ENCODE results near the gene TLNRD1.
"Not testable (repeated sequence)": the region's sequence is repeated elsewhere in the genome, so short reads cannot be mapped to it uniquely, and the experiment has no call there.

TLNRD1 gene

DNA sequence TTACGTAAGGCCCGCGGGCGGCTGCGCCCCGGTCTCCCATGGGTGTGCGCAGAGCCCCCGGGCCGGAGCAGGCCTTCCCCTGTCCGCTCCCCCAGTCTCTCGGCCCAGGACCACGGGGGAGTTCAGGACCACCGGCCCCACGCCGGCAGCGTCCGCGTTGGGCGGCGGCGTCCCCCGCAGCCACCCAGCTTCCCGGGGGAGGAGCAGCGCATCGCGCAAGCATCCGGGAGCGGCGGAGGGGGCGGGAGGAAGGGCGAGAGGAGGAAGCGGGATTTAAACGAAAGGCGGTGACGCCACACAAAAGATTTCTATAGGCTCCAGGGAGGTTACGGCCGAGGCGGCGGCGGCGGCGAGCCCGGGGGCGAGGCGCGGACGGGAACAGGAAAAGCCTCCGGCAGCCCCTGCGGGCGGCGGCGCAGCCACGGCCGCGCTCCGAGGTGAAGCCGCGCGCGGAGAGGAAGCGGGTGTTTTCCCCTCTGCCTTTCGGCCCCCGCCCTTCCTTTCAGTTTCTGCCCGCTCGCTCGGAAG, at the start of gene TLNRD1:
TLNRD1 (plus strand) TSS at position 300 of the 528 bp plus-strand sequence. CDS start 1,349 bp downstream, outside the sequence.
- DNase-seq, result no peak

DNA sequence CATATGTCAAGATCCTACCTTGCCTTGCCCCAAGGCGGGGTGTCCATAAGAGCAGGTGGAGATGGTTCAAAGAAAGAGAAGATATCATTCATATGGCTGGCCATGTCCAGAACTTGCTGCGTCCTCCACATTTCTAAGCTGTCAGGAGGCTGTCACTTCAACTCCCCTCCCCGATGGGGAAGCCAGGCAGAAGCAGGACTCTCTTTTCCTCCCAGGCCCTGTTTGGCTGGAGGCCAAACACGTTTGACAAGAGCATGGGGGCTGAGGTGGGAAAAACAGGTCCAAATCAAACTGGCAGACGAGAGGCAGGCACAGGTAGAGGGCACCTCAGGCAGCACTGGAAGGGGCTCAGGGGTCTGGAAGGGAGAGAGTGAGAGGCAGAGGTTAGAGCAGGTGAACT, 48.8 kb upstream of the TLNRD1 start:
- DNase-seq, result no peak

DNA sequence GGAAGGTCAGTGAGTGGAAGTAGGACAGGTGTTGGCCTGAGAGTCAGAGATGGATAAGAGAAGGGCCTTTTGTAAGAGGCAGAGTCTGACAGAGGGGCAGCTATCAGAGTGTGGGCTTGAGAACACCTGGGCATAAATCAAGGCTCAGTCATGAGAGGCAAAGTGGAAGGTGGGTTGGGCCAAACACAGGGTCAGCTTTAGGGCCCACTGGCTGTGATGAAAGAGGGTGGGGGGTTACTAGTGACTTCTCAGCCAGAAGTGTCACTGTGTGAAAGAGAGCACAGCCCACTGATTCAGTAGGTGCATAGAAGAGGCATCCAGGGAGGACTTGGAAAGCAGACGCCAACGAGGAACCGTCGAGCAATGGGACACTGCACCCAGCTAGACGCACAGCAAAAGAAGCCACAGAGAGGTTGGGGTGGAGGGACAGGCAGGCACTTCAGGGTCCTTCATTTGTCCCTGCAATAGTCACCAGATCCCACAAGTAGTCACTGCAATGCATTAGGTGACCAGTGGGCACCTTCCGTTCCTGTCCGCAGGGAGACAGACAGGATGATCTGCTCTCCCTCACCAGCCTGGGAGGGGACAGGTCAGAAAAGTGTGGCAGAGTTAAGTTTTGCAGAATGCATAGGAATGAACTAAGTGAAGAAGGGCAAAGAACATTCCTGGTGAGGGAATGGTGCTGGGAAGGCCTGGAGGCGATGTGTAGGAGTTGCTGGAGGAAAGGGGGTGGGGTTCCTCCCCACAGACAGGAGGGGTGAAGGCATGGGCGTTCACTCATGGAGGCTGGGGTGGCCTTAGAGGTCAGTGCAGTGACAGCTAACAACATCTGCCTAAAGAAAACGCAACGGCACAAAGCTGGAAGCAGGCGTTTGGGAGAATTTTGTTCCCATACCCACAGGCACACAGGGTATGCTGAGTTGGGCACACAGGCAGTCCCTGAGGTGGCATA, 47.4 kb upstream of the TLNRD1 start:
- no peak for DNase-seq

DNA sequence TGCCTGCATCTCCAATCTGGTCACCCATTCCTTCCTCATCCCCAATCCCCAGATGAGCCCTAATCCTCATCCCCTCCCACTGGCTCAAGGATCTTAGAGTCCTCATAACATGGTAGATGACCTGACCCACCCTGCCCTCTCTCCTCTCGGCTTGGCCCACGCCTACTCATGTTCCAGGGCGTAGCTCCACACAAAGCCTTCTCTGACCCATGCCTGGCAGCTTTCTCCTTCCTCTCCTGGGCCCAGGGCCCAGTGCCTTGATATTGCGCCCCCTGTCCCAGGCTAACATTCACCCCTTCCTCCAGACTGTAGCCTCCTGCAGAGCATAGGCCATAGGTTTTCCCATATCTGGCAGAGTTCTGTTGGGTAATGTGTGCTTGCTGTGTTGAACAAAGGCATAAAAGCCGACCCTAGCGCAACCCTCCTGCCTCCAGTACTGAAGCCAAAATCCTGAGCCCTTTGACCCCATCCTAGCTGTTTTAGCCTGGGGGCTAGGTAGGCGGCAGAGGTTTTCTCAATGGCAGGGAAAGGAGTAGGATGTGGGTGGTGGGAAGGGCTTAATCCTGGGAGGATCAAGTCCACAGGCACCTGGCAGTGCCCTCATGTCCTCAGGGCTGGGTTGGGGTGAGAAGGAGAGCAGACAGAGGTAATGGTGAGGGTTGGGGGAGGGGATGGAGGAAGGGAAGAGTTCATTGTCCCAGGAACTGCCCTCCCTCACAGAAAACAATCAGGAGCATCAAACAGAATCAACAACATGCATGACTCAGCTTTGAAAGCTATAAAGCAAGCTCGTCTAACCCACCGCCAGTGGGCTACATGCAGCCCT, 46.6 kb upstream of the TLNRD1 start:
- DNase-seq, result no peak

DNA sequence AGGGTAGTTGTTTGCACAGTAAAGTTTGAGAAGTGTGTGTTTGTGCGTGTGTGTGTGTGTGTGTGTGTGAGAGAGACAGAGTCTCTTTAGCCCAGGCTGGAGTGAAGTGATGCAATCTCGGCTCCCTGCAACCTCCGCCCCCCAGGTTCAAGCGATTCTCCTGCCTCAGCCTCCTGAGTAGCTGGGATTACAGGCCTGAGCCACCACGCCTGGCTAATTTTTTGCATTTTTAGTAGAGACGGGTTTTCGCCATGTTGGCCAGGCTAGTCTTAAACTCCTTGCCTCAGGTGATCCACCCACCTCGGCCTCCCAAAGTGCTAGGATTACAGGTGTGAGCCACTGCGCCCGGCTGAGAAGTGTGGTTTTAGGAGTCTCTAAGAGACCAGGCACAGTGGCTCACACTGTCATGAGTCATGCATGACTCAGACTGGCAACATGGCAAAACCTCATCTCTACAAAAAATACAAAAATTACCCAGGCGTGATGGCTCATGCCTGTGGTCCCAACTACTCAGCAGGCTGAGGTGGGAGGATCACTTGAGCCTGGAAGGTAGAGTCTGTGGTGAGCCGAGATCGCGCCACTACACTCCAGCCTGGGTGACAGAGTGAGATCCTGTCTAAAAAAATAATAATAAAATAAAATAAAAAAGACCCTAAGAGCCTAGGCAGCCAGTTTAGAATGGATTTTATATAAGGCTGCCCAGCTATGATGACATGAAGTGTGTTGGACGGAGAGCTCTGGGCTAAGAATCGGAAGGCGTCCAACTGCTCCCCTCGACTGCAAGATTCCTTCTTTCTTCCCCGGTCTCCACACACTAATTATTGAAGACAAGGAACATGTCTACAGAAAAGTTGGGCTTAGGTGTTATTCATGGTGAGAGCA, 44.9 kb upstream of the TLNRD1 start:
- DNase-seq, result not testable (repeated sequence)

DNA sequence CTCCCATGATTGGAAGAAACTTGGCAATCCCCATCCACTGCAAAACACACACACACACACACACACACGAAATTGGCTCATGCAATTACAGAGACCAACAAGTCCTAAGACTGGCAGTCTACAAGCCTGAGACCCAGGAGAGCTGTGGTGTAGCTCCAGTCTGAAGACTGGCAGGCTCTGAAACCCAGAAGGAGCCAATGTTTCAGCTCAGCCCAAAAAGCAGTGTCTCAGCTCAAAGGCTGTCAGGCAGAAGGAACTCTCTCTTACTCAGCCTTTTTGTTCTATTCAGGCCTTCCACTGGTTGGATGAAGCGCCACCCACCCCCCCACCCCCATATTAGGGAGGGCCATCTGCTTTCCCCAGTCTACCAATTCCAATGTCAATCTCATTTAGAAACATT, 43.2 kb upstream of the TLNRD1 start:
- no peak for DNase-seq

DNA sequence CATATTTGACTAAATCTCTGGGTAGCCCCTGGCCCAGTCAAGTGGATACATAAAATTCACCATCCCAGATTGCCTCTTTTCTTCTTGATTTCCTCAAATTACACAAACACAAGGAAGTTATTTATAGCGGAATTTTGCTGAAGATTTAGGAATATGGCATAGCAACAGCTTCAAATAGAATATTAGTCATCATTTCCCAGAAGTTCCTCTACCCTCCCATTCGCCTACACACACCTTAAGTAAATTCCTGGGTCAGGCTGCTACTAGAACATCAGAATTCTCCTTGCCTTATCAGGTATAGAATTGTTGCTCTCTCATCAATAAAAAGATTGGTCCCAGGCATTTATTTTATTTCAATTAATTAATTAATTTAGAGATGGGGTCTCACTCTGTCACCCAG, 42.7 kb upstream of the TLNRD1 start:
- no peak for DNase-seq

DNA sequence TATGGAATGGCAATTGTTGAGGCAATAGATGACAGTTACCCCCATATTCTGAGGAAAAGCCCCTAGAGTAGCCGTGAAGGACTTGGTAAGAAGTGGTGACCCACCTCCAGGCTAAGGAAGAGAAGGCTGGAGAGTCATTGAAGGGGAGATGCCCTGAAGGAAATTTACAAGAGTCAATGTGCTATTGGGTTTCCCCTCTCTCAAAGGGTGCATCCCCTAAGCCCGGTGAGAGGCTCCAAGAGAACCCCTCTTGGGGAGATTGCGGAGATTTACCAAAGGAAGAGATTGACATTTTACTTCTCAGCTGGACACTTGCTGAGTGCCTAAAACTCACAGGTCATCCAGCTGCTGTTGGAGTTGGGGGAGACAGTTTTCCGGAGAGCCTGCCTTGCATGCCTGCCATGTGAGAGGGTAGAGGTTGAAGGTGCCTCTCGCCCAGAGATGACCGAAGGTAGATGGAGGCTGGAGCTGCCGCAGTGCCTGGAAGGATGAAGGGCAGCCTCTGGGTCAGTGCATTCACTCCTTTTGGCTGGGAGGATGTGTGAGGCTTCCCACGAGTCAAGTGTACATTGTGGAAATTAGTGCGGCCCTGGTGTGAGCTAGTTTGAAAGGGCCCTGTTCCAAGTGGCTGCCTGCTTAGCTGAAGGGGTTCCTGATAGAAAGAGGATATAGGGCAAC, 41.8 kb upstream of the TLNRD1 start:
- no peak for DNase-seq

DNA sequence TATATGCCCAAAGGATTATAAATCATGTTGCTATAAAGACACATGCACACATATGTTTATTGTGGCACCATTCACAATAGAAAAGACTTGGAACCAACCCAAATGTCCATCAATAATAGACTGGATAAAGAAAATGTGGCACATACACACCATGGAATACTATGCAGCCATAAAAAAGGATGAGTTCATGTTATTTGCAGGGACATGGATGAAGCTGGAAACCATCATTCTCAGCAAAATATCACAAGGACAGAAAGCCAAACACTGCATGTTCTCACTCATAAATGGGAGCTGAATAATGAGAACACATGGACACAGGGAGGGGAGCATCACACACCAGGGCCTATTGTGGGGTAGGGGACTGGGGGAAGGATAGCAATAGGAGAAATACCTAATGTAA, 35.3 kb upstream of the TLNRD1 start:
- DNase-seq, result not testable (repeated sequence)

DNA sequence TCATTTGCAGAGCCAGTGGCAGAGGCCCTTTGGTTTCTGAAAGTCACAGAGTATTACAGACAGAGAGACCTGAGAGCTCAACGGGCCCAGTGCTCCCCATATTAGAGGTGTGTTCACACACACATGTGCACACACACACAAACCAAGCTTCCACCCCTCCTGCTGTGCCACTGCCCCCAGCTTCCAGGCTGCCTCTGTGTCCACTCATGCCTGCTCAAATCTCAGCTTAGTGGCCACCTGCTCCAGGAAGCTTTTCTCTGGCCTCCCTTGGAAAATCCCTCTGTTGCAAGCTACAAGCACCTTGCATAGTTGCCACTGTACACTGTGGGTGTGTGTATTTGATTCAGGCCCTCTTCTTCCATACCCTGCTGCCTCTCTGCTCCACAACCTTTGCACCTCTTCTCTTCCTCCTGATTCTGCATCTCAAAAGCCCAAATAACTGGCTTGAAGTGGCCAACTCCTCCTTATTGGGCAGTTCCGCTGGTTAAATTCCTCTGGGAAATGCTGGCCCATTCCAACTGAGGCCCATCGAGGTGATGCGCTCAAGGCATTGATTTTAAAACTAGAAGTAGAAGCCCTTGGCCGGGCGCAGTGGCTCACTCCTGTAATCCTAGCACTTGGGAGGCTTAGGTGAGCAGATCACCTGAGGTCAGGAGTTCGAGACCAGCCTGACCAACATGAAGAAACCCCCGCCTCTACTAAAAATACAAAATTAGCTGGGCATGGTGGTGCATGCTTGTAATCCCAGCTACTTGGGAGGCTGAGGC, 34.1 kb upstream of the TLNRD1 start:
- DNase-seq, result no peak

DNA sequence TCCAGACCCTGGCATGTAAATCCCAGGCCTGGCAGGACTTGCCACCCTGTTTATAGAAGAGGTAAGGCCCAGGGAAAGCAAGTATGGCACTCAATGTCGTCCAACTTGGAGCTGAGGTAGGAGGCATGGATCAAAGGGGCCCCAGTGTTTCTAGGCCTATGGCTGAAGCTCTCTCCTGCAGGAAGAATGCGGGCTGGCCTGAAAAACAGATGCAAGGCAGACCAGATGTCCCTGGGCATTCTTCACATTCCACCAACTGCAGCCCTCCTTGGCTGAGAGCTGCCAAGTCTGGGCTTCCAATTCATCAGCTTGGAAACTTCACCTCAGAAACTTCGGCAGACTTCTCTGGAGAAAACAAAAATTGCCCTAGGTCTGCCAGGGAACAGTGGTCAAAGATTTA, 33.3 kb upstream of the TLNRD1 start:
- no peak for DNase-seq

DNA sequence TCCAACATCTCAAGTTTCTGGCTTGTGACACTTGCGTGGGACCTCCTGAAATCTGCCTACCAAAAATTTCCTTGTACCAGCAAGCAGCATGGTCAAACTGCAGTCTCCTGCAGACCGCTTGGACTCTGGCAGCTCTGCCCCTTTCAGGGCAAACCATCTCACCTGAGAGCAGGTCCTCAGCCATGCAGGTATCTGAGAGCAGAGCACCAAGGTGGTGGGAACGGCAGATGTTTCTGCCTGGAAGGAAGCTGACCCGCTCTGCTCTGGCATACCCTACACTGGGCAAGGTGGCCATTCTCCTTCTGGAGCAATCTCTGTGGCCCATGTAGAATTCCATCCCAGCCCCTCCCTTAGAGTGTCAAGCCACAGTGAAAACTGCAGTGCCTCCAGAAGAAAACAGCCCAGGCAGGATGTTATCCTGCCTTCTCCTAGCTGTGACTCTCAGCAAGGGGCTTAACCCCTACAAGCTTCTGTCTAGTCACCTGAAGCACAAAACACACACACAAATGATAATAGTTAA, 32.7 kb upstream of the TLNRD1 start:
- no peak for DNase-seq

DNA sequence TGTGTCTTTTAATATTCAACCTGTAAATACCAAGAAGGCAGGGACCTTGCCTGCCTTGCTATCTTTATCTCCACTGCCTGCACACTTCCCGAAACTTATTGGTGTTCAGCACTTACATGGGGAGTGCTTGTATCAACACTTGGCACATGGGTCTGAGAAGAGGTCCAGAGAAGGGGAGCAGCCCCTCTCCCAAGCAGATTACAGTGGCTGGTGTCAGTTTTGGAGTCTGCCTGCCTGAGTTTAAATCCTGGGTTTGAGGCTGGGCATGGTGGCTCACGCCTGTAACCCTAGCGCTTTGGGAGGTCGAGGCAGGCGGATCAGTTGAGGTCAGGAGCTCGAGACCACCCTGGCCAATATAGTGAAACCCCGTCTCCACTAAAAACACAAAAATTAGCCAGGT, 31.4 kb upstream of the TLNRD1 start:
- no peak for DNase-seq

DNA sequence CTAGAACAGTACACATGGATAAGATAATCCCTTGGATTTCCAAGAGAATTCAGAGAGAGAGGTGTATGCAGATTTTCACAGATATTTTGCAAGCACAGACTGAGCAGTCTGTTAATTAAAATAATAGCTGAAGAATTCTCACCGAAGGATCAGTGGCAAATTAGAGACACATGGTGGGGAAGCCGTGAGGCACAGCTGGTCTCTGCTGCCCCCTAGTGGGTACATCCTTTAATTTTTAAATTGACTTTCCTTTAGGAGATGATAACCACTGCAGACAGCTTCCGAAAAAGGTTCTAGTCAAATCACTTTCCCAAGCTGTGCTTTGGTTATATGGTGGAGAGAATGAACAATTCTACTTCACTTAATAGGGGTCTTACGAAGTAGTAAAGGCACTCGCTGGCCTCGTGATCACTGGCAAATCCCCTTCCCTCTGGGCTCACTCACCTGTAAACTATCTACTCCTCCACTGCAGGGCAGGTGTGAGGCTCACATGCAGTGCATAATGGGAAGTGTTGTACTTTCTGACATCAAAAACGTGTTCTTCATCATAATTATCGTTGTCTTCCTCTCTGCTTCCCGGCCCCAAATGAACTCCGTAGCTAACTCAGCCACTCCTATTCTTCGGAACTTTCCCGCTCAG, 30.6 kb upstream of the TLNRD1 start:
- no peak for DNase-seq

DNA sequence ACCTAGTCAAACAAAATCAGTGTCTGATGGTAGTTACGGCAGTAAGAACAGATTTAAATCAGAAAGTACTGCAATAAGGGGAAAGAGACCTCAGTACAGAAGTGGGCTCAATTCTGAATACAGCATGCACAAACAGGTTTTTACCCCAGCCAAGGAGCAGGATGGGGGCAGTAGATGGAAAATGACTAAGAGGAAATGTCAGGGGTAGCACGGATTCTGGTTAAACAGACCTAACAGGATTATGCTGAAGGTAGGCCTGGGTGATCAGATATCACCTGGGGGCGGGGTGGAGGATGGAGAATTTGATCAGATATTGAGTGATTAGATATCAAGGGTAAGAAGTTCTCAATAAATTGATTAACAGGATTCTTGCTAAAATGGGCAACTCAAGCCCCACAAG, 30.1 kb upstream of the TLNRD1 start:
- DNase-seq, result no peak

DNA sequence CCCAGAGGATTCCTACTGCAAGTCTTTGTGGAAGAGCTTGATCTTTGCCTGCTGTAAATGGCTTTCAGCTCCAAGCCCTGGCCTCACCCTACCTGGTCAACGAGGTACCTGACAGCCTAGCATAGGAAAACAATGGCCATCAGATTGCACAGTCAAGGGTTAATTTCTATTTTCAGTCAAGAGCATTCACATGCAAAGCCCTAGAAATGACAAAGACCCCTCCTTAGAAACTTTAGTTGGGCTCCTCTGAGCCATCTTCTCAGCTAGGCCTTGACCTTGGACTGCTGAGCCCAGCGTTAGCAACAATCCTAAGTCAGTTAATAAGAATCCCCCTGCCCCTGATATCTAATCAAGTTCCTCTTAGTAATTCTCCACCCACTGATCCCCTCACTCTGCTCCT, 29.6 kb upstream of the TLNRD1 start:
- DNase-seq, result no peak

DNA sequence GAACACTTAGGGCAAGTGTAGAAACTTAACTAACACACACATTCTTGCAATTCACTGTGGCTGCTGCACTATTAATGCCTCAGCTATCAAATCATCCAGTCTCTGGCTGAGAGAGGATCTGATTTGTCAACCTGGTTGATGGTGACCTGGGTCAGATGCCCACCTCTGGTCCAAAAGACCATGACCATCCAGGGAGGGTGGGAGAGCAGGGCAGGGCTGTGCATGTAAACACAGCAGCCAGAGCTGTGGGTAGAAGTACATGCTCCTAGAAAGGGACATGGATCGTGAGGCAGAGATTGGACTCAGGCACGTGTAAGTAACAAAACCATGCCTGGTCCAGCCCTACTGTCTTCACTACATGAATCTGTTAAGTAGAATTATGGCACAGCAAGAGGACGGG, 28.4 kb upstream of the TLNRD1 start:
- no peak for DNase-seq

DNA sequence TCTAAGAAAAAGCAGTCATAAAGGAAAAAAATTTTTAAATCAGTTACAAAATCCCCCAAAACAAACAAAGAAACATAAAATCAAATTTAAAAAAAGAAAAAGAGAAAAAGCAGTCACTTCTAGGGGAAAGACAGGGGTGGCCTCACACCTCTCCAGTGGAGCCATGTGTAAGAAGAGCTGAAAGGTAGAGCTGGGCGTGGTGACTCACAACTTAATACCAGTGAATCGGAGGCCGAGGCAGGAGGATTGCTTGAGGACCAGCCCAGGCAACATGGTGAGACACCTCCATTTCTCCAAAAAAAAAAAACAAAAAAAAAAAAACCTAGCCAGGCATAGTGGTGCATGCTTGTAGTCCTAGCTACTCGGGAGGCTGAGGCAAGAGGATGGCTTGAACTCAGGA, 25.8 kb upstream of the TLNRD1 start:
- no peak for DNase-seq

DNA sequence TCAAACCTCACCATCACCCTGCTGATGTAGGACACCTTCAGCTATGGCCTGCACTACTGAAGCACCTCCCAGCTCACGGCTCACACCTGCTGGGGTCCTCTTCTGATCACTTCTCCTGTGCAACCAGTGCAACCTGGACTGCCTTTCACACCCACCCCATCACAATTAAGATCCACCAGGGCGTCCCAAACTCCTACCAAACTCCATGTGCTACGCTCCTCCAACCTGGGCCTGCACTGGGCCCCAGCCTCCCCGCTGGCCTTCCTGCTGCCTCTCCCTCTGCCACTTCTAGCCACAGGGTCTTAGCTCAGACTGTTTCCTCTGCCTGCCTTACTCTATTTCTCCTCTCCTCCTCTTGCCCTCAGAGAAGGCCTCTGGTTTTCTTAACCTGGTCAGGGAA, 23.9 kb upstream of the TLNRD1 start:
- no peak for DNase-seq

DNA sequence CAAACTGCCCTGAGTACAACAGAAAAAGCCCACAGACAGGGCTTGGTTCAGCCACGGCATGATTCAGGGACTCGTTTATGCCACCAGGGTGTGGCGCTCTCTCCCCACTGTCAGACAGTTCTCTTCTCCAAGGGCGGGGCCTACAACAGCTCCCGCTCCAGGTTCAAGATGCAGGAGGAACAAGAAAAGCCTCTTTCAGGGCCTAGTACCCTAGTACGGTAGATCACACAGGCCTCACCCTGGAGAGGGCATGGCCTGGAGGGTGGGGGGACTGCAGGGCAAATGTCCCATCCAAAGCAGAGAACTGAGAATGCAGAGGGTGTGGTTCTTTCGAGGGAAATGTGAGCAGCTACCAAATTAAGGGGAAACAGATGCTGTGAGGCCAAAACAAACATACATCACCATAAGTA, 23.1 kb upstream of the TLNRD1 start:
- DNase-seq, result no peak

All from cortex of kidney (tissue), 1 donor.